GM12878 (cell line): Measurements from ENCODE around the gene RNASEH2B. TPM values are rescaled to one million over a fixed set of nuclear protein-coding genes. Genes with fewer than 3 reads are reported as not detected.

ENCODE experiments used
- ATAC-seq: fragments of 200-7000 bp; cut with Tn5 transposase; 3 replicates; pipeline ENCODE4 v1.9.1; 2020; ENCODE audit warnings: mild to moderate bottlenecking, moderate library complexity
- BruUV-seq: library from RNA; stranded (reverse); fragments of 400-500 nt; replicated peaks from 2 replicates; lab custom pipeline; 2021; lab: Mats Ljungman, UMichigan
- CTCF ChIA-PET: fragments of 300-600 bp; sonication (Branson Sonifier 250); formaldehyde crosslinking; extraction: SDS; loops from one replicate; lab custom pipeline; 2021; ENCODE audit warnings: inconsistent platforms; lab: Yijun Ruan, JAX
- POLR2A ChIA-PET: fragments of 350-600 bp; formaldehyde crosslinking; extraction: SDS; loops from one replicate; lab custom pipeline; 2021; ENCODE audit warnings: inconsistent platforms; lab: Charles Lee
- RAD21 ChIA-PET: fragments of 300-600 bp; sonication (Branson Sonifier 250); formaldehyde crosslinking; loops from one replicate; lab custom pipeline; 2023; ENCODE audit warnings: antibody characterized with exemption; ENCODE audit not compliant: unreplicated experiment; lab: Charles Lee
- SMC1A ChIA-PET: fragments of 300-600 bp; sonication (Branson Sonifier 250); formaldehyde crosslinking; loops from one replicate; lab custom pipeline; 2023; ENCODE audit not compliant: unreplicated experiment, uncharacterized antibody; lab: Charles Lee
- DNase-seq: peaks from one replicate; pipeline ENCODE4 v3.0.0-alpha.2; 2011; ENCODE audit warnings: low read depth, low spot score
- FAIRE-seq: peaks from 3 replicates; lab custom pipeline; 2011; peaks lifted over from hg19 to GRCh38; lab: Jason Lieb, UNC
- H2AFZ ChIP-seq: 2 replicates; pipeline ENCODE4 v1.6.0; 2011; ENCODE audit warnings: low read depth, low read length, control low read depth; ENCODE audit not compliant: control insufficient read depth
- H3K27ac ChIP-seq: 2 replicates; pipeline ENCODE4 v1.5.1; 2011; ENCODE audit warnings: control low read depth; ENCODE audit not compliant: control insufficient read depth, insufficient read depth
- H3K27me3 ChIP-seq, 2 experiments: replicated peaks in 1 of 2; 2 replicates each; pipeline versions ENCODE4 v1.6.0 to v1.6.1; 2011; ENCODE audit warnings: low read length in 1 of 2; ENCODE audit not compliant: control insufficient read depth in 2 of 2, insufficient read depth in 2 of 2
- H3K36me3 ChIP-seq, 2 experiments: 2 replicates each; pipeline ENCODE4 v1.5.1; 2011; ENCODE audit warnings: low read length in 1 of 2; ENCODE audit not compliant: control insufficient read depth in 2 of 2, insufficient read depth in 2 of 2
- H3K4me1 ChIP-seq: 2 replicates; pipeline ENCODE4 v1.6.1; 2011; ENCODE audit warnings: mild to moderate bottlenecking, low read length, moderate library complexity, mixed read lengths; ENCODE audit not compliant: control insufficient read depth, insufficient read depth
- H3K4me2 ChIP-seq: 2 replicates; pipeline ENCODE4 v1.6.0; 2011; ENCODE audit warnings: control low read depth; ENCODE audit not compliant: control insufficient read depth, insufficient read depth
- H3K4me3 ChIP-seq: fragments of 200-600 bp; sonication (generic); 2 replicates; pipeline ENCODE4 v1.5.1; 2016
- H3K79me2 ChIP-seq: 2 replicates; pipeline ENCODE4 v1.6.0; 2011; ENCODE audit warnings: low read length; ENCODE audit not compliant: control insufficient read depth, insufficient read depth
- H3K9ac ChIP-seq: 2 replicates; pipeline ENCODE4 v1.8.0; 2011; ENCODE audit warnings: low read length, control low read depth, mixed read lengths; ENCODE audit not compliant: control insufficient read depth, insufficient read depth
- H3K9me3 ChIP-seq: replicated peaks from 3 replicates; pipeline ENCODE4 v1.5.1; 2011; ENCODE audit warnings: mild to moderate bottlenecking, low read length; ENCODE audit not compliant: control insufficient read depth, insufficient read depth
- H4K20me1 ChIP-seq: 2 replicates; pipeline ENCODE4 v1.6.0; 2011; ENCODE audit not compliant: control insufficient read depth, insufficient read depth
- E2F4 ChIP-seq: IDR thresholded peaks from 2 replicates; pipeline ENCODE4 v1.6.1; 2012; ENCODE audit warnings: low read depth, low read length, improper control_type of control experiment
- HDAC2 ChIP-seq: fragments of 200-600 bp; sonication (generic); IDR thresholded peaks from 2 replicates; pipeline ENCODE4 v1.6.1; 2017
- MAX ChIP-seq: IDR thresholded peaks from 2 replicates; pipeline ENCODE4 v1.6.1; 2012; ENCODE audit warnings: low read depth, low read length, improper control_type of control experiment
- MEF2B ChIP-seq: fragments of 450-650 bp; IDR thresholded peaks from 2 replicates; pipeline ENCODE4 v1.6.1; 2018; ENCODE audit warnings: mild to moderate bottlenecking, moderate library complexity; ENCODE audit not compliant: partially characterized antibody, poor library complexity, severe bottlenecking
- NBN ChIP-seq: fragments of 450-650 bp; IDR thresholded peaks from 2 replicates; pipeline ENCODE4 v1.6.1; 2016
- NFYB ChIP-seq: IDR thresholded peaks from 2 replicates; pipeline ENCODE4 v1.6.1; 2011; ENCODE audit warnings: low read depth, mild to moderate bottlenecking, low read length, improper control_type of control experiment, moderate library complexity; ENCODE audit not compliant: insufficient read depth
- RFX5 ChIP-seq: IDR thresholded peaks from 2 replicates; pipeline ENCODE4 v1.6.1; 2011; ENCODE audit warnings: low read depth, low read length, improper control_type of control experiment
- SMAD1 ChIP-seq: fragments of 450-650 bp; IDR thresholded peaks from 2 replicates; pipeline ENCODE4 v1.6.1; 2018; ENCODE audit warnings: mild to moderate bottlenecking, low read depth; ENCODE audit not compliant: partially characterized antibody
- SMARCA5 ChIP-seq: fragments of 450-650 bp; IDR thresholded peaks from 2 replicates; pipeline ENCODE4 v1.6.1; 2017; ENCODE audit warnings: mild to moderate bottlenecking
- SUZ12 ChIP-seq: fragments of 200-600 bp; sonication (generic); IDR thresholded peaks from one replicate; pipeline ENCODE4 v1.6.1; 2018; ENCODE audit warnings: antibody characterized with exemption, mild to moderate bottlenecking; ENCODE audit not compliant: unreplicated experiment
- TCF12 ChIP-seq: IDR thresholded peaks from 2 replicates; pipeline ENCODE4 v1.6.1; 2011; ENCODE audit warnings: low read depth, mild to moderate bottlenecking, low read length
- YBX1 ChIP-seq: fragments of 450-650 bp; IDR thresholded peaks from 2 replicates; pipeline ENCODE4 v1.6.1; 2016; ENCODE audit warnings: antibody characterized with exemption
- ZBTB33 ChIP-seq: fragments of 450-650 bp; IDR thresholded peaks from 2 replicates; pipeline ENCODE4 v1.6.1; 2017; ENCODE audit warnings: mild to moderate bottlenecking
- WGBS: methylation state at CpG from one replicate; pipeline ENCODE4 v1.1.6; 2016; ENCODE audit warnings: low lambda C conversion rate; ENCODE audit not compliant: insufficient replicate concordance, insufficient coverage; ENCODE audit errors: missing lambda C conversion rate; 5-methylcytosine and 5-hydroxymethylcytosine counted together
- in situ Hi-C: fragments of 300-500 bp; cut with MboI; formaldehyde crosslinking; loops from 9 replicates; pipeline ENCODE4 v1.14.3; 2018; ENCODE audit warnings: mixed read lengths
- intact Hi-C: fragments of 100-400 bp; cut with micrococcal nuclease; formaldehyde crosslinking; loops from one replicate; pipeline ENCODE4 v1.14.2; 2022; ENCODE audit not compliant: unreplicated experiment
- polyA plus RNA-seq, 11 experiments: library from polyadenylated mRNA; depleted of rRNA in 4 of 11; unstranded in 6 of 11; stranded (reverse) in 5 of 11; fragments of >200 nt; fragmentation: Nextera tagmentation in 4 of 11; fragmentation: Illumina TruSeq in 1 of 11; extraction: Ambion mirVana in 4 of 11; extraction: Trizol in 1 of 11; gene quantifications; 1 replicate in 1 of 11; 2 replicates in 10 of 11; pipeline versions ENCODE4 v1.2.1 to v1.2.3, GENCODE V29; 2011 to 2016; ENCODE audit warnings: inconsistent platforms in 2 of 11, missing spikeins in 2 of 11, low read depth in 1 of 11
- total RNA-seq, 4 experiments: library from RNA; depleted of rRNA in 3 of 4; stranded (reverse); fragments of >200 nt in 3 of 4; fragmentation: Illumina TruSeq in 1 of 4; extraction: Trizol in 1 of 4; gene quantifications; 2 replicates each; pipeline versions ENCODE4 v1.2.1 to v1.2.3, GENCODE V29; 2013 to 2021
- TF ChIP-seq, protein P1 (sequence below): fragments of 450-650 bp; IDR thresholded peaks from 2 replicates; pipeline ENCODE4 v1.6.1; 2016; ENCODE audit warnings: mild to moderate bottlenecking, moderate library complexity, borderline replicate concordance

The RNASEH2B gene
- total and polyA plus RNA-seq, 10 of the 15 experiments (the other 5 are each of a cell fraction or from before 2014, with no cell fraction given): 64.9 to 148 (median 97.3) TPM

DNA sequence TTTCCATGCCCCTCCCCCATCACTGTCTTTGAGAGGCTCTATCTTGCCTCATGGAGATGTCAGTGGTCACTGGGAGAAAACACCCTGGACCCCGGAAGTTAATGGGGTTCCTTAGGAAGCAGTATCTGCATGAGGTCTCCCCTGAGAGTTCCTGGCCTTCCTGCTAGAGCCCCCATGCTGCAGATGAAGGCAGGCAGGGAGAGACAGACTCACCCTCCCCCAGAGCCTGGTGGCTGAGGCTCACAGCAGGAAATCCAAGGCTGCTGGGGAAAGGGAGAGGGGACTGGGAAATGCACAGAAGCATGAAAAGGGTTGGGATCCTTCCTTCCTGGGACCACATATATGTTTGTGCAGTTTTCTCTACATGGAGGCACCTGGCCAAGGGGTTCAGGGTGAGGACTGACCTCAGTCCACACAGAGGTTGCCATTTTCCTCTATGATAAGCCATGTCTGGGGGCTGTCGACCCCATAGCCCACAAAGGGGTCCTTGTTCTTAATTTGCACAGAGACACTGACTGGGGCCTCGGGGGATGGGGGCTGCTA is 95.4 kb downstream of the RNASEH2B start (continued):
- TF ChIP-seq, protein P1, sequence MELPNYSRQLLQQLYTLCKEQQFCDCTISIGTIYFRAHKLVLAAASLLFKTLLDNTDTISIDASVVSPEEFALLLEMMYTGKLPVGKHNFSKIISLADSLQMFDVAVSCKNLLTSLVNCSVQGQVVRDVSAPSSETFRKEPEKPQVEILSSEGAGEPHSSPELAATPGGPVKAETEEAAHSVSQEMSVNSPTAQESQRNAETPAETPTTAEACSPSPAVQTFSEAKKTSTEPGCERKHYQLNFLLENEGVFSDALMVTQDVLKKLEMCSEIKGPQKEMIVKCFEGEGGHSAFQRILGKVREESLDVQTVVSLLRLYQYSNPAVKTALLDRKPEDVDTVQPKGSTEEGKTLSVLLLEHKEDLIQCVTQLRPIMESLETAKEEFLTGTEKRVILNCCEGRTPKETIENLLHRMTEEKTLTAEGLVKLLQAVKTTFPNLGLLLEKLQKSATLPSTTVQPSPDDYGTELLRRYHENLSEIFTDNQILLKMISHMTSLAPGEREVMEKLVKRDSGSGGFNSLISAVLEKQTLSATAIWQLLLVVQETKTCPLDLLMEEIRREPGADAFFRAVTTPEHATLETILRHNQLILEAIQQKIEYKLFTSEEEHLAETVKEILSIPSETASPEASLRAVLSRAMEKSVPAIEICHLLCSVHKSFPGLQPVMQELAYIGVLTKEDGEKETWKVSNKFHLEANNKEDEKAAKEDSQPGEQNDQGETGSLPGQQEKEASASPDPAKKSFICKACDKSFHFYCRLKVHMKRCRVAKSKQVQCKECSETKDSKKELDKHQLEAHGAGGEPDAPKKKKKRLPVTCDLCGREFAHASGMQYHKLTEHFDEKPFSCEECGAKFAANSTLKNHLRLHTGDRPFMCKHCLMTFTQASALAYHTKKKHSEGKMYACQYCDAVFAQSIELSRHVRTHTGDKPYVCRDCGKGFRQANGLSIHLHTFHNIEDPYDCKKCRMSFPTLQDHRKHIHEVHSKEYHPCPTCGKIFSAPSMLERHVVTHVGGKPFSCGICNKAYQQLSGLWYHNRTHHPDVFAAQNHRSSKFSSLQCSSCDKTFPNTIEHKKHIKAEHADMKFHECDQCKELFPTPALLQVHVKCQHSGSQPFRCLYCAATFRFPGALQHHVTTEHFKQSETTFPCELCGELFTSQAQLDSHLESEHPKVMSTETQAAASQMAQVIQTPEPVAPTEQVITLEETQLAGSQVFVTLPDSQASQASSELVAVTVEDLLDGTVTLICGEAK: no peak
- TF ChIP-seq TCF12 (no peak), SMARCA5 (no peak), NFYB (no peak), YBX1 (no peak), RFX5 (no peak), E2F4 (no peak)
- TF ChIP-seq, all 136 proteins: peak for 0

- no peaks in the 10 kb centered on the region for H3K36me3 ChIP-seq
- FAIRE-seq: no peak
- intact Hi-C loops (no loop called here), in situ Hi-C loops (no loop called here)
- H3K4me3 ChIP-seq: no peak overlapping the region
- ChIA-PET POLR2A (no interaction called here), RAD21 (interaction anchor here (1.0 kb wide), 1 partner anchor 93 kb away, joined by 3 read pairs; no protein-coding TSS in a partner anchor), CTCF (no interaction called here), SMC1A (no interaction called here)
- 4% methylated on average over 4 of the region's 4 CpGs for WGBS
- peaks cover 0 to 2% of the 10 kb centered on the region in 2 experiments; a peak in 2 of 4 replicates for H3K27me3 ChIP-seq
- no peak for TF ChIP-seq NBN
- TF ChIP-seq SUZ12: no peak
- TF ChIP-seq HDAC2: no peak
- no peak for TF ChIP-seq MAX
- no peak for TF ChIP-seq SMAD1
- no peak for TF ChIP-seq MEF2B
- TF ChIP-seq ZBTB33: no peak
- DNase-seq: no peak
- H3K9ac ChIP-seq: no peak overlapping the region
- ATAC-seq: no peak
- H3K4me2 ChIP-seq: no peak overlapping the region
- H3K4me1 ChIP-seq: no peaks in the 10 kb centered on the region
- H4K20me1 ChIP-seq: no peaks in the 10 kb centered on the region; the same call in 1 of the 2 replicates
- no peak overlapping the region for H2AFZ ChIP-seq
- H3K79me2 ChIP-seq: no peaks in the 10 kb centered on the region
- BruUV-seq: no TSS peak
- no peak overlapping the region for H3K27ac ChIP-seq
- H3K9me3 ChIP-seq: no peaks in the 10 kb centered on the region
Measured at GRCh38 chr13:51005566-51005965, 96.0 kb downstream of the RNASEH2B start.
